WI38 (cell line): ENCODE data around the gene CTSF.

Experiments
- H3K4me3 ChIP-seq: 2 replicates; pipeline ENCODE4 v1.5.1; 2011; ENCODE audit warnings: low read depth, mild to moderate bottlenecking, control low read depth, low read length
- CTCF ChIP-seq: IDR thresholded peaks from 2 replicates; pipeline ENCODE4 v1.5.1; 2012; ENCODE audit warnings: low read depth, mild to moderate bottlenecking, control low read depth, low read length

CTSF gene

GRCh38 chr11:66529655-66530054 is 38.8 kb downstream of the CTSF start:
- TF ChIP-seq CTCF = no peak
- no peak overlapping the region for H3K4me3 ChIP-seq

GRCh38 chr11:66529069-66529468 is 39.3 kb downstream of the CTSF start:
- H3K4me3 ChIP-seq = no peak overlapping the region
- no peak for TF ChIP-seq CTCF

DNA sequence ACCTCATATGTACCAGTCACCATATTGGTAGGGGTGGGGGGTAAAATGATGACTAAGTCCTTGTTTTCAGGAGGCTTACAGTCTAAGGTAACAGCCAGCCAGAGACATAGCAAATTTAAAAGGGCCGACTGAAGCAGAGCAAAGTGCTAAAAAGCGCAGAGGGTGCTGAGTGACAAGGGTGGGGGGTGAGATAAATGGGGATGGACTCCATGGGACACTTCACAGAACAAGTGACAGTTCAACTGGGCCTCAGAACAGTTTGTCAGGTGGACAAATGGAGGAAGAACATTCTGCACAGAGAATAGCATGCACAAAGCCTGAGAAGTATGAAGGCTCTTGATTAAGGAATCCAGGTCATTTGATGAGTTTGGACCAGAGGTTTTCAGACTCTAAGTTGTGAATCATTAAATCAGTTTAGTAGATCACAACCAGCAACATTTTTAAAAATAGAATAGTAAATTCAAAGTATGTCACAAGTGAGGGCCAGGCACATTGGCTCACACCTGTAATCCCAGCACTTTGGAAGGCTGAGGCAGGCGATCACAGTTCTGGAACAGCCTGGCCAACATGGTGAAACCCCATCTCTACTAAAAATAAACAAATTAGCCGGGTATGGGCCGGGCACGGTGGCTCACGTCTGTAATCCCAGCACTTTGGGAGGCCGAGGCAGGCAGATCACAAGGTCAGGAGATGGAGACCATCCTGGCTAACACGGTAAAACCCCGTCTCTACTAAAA is 43.9 kb downstream of the CTSF start:
- H3K4me3 ChIP-seq = no peak overlapping the region
- no peak for TF ChIP-seq CTCF

- H3K4me3 ChIP-seq = no peak overlapping the region
- TF ChIP-seq CTCF = no peak
Observed at GRCh38 chr11:66523611-66524010, 44.8 kb downstream of the CTSF start.
